Epithelial cell of proximal tubule (primary cell): ENCODE data around the gene PTPRN2. TPM values are rescaled to one million over a fixed set of nuclear protein-coding genes. Genes with fewer than 3 reads are reported as not detected.

ENCODE experiments used
- DNase-seq: peaks from one replicate; pipeline ENCODE4 v3.0.0-alpha.2; 2011; ENCODE audit warnings: low read depth
- H3K4me3 ChIP-seq: 2 replicates; pipeline ENCODE4 v1.5.1; 2011; ENCODE audit warnings: low read depth, mild to moderate bottlenecking, low read length
- CTCF ChIP-seq: conservative IDR thresholded peaks from 2 replicates; pipeline ENCODE4 v1.5.1; 2012; ENCODE audit warnings: low read depth, mild to moderate bottlenecking, low read length
- total RNA-seq: library from RNA; depleted of rRNA; stranded (reverse); fragments of >200 nt; gene quantifications from 2 replicates; pipeline ENCODE4 v1.2.3, GENCODE V29; 2015

The PTPRN2 gene
- total RNA-seq, 1 donor from 2014 or later: 2.8 TPM

- no peak for TF ChIP-seq CTCF
- no peak overlapping the region for H3K4me3 ChIP-seq
- DNase-seq: no peak
Measured at GRCh38 chr7:157930926-157931466, 656.6 kb downstream of the PTPRN2 start.

GRCh38 chr7:157930441-157930840, 657.2 kb downstream of the PTPRN2 start:
- no peak for TF ChIP-seq CTCF
- no peak overlapping the region for H3K4me3 ChIP-seq
- DNase-seq: no peak

- no peak for TF ChIP-seq CTCF
- no peak overlapping the region for H3K4me3 ChIP-seq
- DNase-seq: no peak
Measured at GRCh38 chr7:157929671-157930070, 658.0 kb downstream of the PTPRN2 start.

GRCh38 chr7:157928808-157929425, 658.7 kb downstream of the PTPRN2 start:
- H3K4me3 ChIP-seq: no peak overlapping the region
- no peak for TF ChIP-seq CTCF
- DNase-seq: no peak

- DNase-seq: no peak
- H3K4me3 ChIP-seq: no peak overlapping the region
- TF ChIP-seq CTCF: no peak
Measured at GRCh38 chr7:157928171-157928794, 659.3 kb downstream of the PTPRN2 start.

- H3K4me3 ChIP-seq: no peak overlapping the region
- no peak for TF ChIP-seq CTCF
- no peak for DNase-seq
Measured at GRCh38 chr7:157927313-157927925, 660.2 kb downstream of the PTPRN2 start.
